IPS-18c (cell line): ENCODE measurements around the gene INPP5D.

Experiments used
- H3K4me3 ChIP-seq: 2 replicates; pipeline ENCODE4 v1.7.0; 2013; ENCODE audit warnings: low read depth, mild to moderate bottlenecking, low read length, moderate library complexity; ENCODE audit not compliant: insufficient read depth
- H3K9me3 ChIP-seq: one replicate; pipeline ENCODE4 v1.6.1; 2013; ENCODE audit warnings: mild to moderate bottlenecking, low read length, moderate library complexity; ENCODE audit not compliant: control insufficient read depth, insufficient read depth

INPP5D gene

GRCh38 chr2:233081232-233081730, 21.1 kb downstream of the INPP5D start:
- H3K4me3 ChIP-seq = no peak overlapping the region
- peaks cover 2% of the 10 kb centered on the region for H3K9me3 ChIP-seq

GRCh38 chr2:233081731-233082221, 21.6 kb downstream of the INPP5D start:
- Histone ChIP-seq H3K9me3 (peaks cover 2% of the 10 kb centered on the region), H3K4me3 (no peak overlapping the region)

GRCh38 chr2:233082222-233082930, 22.2 kb downstream of the INPP5D start:
- Histone ChIP-seq H3K9me3 (peaks cover 2% of the 10 kb centered on the region), H3K4me3 (no peak overlapping the region)

- Histone ChIP-seq H3K4me3 (no peak overlapping the region), H3K9me3 (peaks cover 2% of the 10 kb centered on the region)
Measured at GRCh38 chr2:233082931-233083755, 23.0 kb downstream of the INPP5D start.

GRCh38 chr2:233083782-233084181, 23.6 kb downstream of the INPP5D start:
- H3K4me3 ChIP-seq = no peak overlapping the region
- H3K9me3 ChIP-seq = peaks cover 2% of the 10 kb centered on the region

GRCh38 chr2:233084488-233084887, 24.3 kb downstream of the INPP5D start:
- H3K9me3 ChIP-seq = no peaks in the 10 kb centered on the region
- H3K4me3 ChIP-seq = no peak overlapping the region

- no peak overlapping the region for H3K4me3 ChIP-seq
- no peaks in the 10 kb centered on the region for H3K9me3 ChIP-seq
Measured at GRCh38 chr2:233085037-233085838, 25.1 kb downstream of the INPP5D start.

GRCh38 chr2:233085839-233086150, 25.7 kb downstream of the INPP5D start:
- Histone ChIP-seq H3K9me3 (no peaks in the 10 kb centered on the region), H3K4me3 (no peak overlapping the region)

- Histone ChIP-seq H3K4me3 (no peak overlapping the region), H3K9me3 (peaks cover 2% of the 10 kb centered on the region)
Measured at GRCh38 chr2:233087713-233088112, 27.6 kb downstream of the INPP5D start.

- peaks cover 2% of the 10 kb centered on the region for H3K9me3 ChIP-seq
- H3K4me3 ChIP-seq = no peak overlapping the region
Measured at GRCh38 chr2:233088972-233089345, 28.8 kb downstream of the INPP5D start.

- H3K9me3 ChIP-seq = peaks cover 2% of the 10 kb centered on the region
- H3K4me3 ChIP-seq = no peak overlapping the region
Measured at GRCh38 chr2:233089851-233090250, 29.7 kb downstream of the INPP5D start.

GRCh38 chr2:233090879-233091278, 30.7 kb downstream of the INPP5D start:
- peaks cover 2% of the 10 kb centered on the region for H3K9me3 ChIP-seq
- no peak overlapping the region for H3K4me3 ChIP-seq

GRCh38 chr2:233091595-233092375, 31.6 kb downstream of the INPP5D start:
- Histone ChIP-seq H3K9me3 (peaks cover 2% of the 10 kb centered on the region), H3K4me3 (no peak overlapping the region)

GRCh38 chr2:233092432-233093165, 32.5 kb downstream of the INPP5D start:
- peaks cover 2% of the 10 kb centered on the region for H3K9me3 ChIP-seq
- H3K4me3 ChIP-seq = no peak overlapping the region

GRCh38 chr2:233093166-233093448, 33.0 kb downstream of the INPP5D start:
- H3K9me3 ChIP-seq = peaks cover 2% of the 10 kb centered on the region
- no peak overlapping the region for H3K4me3 ChIP-seq

GRCh38 chr2:233093721-233094120, 33.6 kb downstream of the INPP5D start:
- Histone ChIP-seq H3K4me3 (no peak overlapping the region), H3K9me3 (peaks cover 2% of the 10 kb centered on the region)
